NCI-H2029 treated with DMSO at 0.1 percent for 48 hours (cell line): ENCODE results near the gene NPTX1.

Experiments
- DNase-seq: peaks from one replicate; lab custom pipeline; 2025; lab: John Stamatoyannopoulos, UW

NPTX1 gene

DNA sequence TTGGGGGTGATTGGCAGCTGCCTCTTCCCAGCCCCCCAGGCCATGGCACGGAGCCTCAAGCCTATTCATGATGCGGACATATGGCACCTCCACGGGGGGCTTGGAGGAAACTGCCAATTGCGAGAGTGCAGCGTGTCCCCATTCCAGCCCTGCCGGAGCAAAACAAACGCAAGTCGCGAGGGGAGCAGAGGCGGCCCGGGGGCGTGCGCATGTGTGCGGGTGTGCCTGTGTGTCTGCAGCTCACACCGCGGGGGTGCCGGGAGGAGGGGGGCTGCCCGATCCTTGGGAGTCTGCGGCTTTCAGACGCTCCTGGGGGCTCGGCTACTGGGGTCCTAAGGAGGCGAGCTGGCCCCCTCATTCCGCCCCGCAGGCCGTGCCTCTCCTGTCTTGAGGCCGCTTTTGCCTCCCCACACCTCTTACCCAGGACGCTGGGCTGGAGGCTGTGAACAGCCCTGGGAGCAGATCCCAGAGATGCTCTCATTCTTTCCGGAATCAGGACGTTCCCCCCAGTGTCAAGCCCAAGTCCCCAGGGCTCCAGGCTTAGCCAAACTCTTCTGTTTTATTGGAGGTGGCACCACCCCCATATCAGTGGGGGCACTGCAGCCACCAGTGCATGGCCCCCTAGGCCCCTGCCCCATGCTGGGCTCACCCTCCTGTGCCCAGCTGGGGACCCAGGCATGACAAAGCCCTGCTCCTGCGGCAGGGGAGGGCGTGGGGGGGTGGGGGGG is 32.3 kb downstream of the NPTX1 start:
- DNase-seq, result no peak

DNA sequence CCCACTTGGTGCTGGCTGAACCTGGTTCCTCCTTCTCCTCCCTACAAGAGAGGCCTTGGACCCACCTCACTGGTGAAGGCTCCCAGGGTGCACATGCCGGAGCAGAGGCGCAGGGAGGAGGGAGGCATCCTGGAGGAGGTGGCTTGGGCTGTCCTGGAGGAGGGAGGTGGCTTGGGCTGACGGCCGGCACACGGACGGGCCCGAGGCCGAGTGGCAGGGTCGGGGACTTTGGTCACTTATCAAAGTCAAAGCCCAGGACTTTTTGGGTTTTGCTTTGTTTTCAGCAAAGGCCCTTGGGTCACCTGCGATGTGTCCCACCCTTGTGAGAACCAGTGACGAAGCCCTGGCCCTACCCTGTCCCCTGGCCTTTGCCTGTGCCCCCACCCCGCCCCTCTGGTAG is 32.9 kb downstream of the NPTX1 start:
- no peak for DNase-seq

DNA sequence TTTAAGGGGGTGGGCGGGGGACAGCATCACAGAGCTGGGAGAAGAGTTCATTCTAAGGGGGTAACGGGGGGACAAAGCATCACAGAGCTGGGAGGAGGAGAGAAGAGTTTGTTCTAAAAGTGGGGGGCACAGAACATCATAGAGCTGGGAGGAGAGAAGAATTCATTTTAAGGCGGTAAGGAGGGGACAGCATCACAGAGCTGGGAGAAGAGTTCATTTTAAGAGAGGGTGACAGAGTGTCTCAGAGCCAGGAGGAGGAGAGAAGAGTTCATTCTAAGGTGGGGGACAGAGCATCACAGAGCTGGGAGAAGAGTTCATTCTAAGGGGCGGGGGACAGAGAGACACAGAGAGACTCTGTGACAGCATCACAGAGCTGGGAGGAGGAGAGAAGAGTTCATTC is 33.6 kb downstream of the NPTX1 start:
- DNase-seq, result no peak

DNA sequence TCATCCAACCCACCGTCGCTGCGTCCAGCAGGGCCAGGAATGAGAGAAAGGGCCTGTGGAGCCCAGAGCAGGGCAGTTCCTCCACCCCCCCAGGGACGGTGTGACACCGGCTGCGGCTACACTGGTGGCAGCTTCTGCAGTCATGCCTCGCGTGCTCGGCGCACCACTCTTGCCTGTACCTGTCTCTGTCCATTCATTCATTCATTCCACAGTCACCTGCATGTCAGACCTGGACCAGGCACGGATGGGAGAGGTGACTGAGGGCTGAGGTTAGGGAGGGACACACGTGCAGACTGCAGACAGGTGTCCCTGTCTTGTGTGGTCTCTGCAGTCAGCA is 34.1 kb downstream of the NPTX1 start:
- DNase-seq, result no peak

DNA sequence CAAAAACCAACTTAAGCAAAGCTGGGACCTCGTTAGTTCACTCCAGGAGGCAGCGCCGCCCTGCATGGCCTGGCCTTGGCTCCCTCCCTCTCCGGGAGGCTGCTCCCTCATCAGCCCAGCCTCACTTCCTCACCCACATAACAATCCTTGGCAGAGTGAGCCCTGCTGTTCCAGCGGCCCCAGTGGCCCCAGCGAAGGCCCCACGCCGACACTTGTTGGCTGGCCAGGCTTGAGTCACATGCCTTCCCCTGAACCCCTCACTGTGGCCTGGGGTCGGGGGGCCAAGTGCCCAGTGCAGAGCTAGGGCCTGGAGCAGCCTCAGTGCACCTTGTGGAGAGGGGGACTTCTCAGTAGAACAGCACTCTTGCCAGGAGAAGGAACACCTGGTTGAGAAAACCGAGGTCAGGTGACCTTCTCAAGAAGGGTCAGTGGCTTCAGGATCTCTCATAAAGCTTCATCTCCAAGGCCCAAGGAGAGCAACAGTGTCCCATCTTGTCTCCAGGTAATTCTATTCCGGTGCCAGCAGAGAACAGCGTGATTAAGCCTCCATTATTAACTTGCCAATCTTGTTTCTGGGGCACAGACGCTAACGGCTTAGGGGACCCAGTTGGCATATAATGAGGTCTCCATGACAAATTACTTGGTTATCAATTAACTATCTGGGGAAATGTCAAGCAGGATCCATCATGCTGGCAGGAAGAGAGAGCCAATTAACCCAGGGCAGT is 34.6 kb downstream of the NPTX1 start:
- no peak for DNase-seq

DNA sequence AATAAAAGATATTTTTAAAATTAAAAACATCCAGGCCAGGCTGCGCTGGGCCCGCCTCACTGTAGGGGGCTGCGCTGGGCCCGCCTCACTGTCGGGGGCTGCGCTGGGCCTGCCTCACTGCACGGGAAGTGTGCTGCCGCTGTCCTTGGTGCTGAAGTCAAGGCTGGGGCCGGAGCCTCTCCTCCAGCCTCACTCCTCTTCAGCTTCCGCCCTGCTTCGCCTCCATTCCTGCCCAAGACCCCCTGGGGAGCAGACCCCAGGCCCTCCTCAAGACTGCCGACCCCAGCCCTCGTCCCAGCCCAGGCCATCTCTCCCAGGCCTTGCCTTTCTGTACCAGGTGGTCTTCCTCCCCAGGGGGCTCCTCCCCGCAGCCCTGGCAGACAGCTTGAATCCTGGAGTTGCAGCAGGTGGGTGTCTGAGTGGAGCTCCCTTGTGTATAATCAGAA is 35.3 kb downstream of the NPTX1 start:
- DNase-seq, result no peak

DNA sequence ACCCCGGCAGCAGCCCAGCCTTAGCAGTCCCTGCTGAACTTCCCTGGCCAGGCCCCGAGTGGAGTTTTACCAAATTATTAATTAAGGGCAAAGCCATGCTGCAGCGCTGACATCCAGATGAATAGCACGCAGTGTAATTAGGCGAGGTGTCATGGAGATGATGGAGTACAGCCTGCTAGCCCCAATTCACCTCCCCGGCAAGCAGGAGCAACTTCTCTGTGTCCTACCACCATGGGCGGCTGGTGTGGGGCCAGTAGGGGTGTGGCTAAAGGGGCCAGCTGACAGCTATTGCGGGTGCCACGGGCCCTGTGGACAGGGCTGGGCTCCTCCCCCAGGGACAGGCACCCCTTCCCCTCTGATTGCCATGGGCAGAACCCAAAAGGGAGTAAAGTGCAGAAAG is 36.9 kb downstream of the NPTX1 start:
- DNase-seq, result no peak

DNA sequence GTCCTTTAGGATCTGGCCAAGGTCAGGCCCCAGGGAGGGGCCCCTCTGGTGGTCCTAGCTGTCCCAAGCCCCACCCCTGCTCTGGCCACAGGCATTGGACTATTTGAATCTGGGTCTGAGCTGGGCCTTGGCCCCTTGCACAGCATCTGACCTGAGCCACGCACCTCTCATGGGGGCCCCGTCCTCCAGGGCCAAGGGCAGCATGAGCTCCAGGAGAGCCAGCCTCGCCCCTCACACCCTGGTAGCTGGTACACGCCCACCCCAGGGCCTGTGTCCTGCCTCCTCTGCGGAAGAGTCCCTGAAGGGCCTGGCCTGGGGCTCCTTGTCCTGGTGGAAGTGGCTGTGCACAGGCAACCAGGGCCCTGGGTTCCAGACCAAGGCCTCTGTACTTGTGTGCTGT is 37.6 kb downstream of the NPTX1 start:
- DNase-seq, result no peak

DNA sequence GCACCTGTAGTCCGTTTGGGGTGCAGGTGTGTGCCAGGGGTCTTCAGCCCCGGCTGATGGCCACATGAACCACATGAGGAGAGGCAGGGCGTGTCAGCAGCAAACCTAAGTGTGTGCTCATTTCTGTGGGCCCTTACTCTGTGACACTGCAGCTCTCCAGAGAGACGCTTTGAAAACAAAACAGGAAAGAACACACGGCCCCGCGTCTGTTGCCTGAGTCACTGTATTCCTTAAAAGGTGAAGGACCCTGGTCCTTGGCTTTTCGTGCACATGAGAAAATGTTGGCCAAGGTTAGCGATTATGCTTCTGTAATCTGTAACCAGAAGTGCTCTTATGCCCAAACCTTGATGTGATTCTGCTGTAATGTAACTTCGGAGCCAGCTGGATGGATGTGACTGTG is 38.9 kb downstream of the NPTX1 start:
- no peak for DNase-seq

DNA sequence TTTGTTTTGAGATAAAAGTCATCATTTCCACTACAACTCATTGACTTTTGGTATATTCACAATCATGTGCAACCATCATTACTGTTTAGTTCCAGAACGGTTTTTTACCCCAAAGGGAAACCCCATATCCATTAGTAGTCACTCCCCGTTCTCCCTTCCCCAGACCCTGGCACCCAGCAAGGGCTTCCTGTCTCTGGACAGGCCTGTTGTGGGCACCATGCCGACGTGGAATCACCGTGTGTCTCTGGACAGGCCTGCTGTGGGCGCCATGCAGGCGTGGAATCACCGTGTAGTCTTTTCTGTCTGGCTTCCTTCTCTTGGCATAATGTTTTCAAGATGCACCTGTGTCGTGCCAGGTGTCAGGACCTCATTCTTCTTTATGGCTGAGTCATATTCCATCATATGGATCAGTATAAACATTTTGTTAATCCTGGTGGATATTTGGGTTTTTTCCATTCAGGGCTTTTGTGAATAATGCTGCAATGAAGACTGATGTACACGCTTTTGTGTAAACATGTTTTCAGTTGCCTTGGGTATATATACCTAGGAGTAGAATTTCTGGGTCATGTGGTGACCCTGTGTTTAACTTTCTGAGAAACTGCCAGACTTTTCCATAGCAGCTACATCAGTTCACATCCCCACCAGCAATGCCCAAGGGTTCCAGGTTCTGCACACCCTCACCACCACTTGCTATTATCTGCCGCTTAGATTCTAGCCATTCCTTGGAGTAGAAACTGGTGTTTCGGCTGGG is 42.3 kb downstream of the NPTX1 start:
- no peak for DNase-seq

DNA sequence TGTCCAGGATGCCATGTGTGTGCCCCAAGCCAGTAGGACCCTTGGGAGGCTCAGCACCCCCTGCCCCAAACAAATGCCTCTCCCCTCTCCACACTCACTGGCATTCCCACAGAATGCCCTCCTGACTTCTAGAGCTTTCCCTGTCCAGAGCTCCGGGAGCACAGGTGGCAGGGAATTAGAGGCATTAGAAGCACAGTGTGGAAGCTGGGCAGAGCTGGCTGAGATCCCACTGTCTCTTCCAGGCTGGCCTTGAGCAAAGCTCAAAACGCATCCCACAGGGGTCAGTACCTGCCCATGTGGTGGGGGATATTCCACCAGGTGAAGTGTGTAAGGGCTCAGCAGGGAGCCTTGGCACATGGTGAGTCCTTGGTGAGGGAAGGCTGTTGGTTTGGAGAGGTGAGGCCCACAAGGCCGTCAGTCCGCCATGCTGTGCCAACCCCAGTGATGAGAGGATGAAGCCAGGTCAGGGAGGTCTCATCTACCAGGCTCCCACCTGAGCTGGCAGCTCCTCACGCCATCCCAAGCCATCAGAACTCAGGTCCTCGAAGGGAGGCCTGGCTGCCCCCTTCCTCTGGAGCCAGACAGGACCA is 43.4 kb downstream of the NPTX1 start:
- no peak for DNase-seq

DNA sequence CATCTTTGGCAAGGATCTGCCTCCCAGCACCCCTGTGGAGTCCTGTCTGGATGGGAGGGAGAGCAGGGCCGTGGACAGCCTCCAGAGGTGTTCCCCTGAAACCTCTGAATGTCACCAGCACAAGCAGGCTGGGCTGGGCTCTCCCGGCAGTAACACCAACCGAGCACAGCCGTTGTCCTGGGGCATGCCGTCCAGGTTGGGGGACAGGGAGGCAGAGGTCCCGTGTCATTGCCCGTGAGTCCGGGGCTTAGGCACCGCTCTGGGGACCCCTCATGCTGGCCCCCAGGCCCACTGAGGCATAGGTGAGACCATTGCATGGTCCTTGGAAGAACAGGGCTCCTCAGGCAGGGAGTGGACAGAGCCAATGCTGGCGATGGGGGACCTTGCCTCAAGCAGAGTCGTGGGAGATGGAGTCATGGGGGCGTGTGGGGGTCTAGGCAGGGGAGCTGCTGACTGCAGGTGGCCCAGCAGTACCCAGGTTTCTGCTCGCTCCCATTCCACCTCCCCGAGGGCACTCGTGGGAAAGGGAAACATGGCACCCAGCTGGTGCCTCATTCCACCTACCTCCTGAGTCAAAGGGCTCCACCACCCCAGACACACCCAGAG is 44.0 kb downstream of the NPTX1 start:
- no peak for DNase-seq

DNA sequence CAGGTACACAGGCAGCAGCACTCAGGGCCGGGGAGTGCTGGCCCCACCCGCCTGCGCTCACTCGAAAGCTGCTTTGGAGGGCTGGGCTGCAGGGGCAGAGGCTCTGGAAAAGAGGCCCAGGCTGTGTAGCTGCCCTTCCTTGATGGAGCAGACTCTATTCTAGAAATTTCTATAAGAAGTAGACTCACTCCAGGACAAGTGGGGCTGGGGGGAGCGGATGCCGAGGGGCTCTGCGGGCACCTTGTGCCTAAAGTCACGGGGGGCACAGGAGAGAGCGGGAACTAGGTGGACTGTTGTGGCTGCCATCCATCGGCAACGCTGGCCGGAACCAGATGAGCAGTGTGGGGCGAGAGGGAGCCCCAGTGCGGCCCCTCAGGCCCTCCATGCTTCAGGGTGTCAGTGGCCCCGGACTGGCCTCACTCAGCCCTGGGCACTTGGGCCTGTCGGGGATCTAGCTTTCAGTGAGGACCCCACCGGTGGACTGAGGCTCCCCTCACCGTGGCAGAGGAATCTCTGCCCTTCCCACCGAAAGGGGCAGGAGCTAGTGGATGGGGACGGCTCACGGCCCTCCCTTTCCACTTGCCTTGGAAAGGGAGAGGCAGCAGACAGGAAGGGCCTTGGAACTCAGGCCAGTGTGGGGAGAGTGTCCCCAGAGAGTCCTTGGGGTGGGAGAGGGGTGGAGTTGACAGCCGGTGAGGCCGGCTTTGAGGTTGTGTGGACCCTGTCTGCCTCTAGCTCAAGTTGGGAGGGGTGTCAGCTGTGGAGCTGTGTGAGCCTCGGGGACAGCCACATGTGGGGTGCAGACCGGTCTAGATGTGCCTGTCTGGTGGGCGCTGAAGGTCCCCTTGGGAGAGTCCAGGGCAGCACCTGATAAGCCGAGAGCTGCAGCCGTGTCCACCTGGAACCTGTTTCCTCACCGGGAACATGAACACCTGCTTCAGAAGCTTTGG is 44.9 kb downstream of the NPTX1 start:
- DNase-seq, result no peak

DNA sequence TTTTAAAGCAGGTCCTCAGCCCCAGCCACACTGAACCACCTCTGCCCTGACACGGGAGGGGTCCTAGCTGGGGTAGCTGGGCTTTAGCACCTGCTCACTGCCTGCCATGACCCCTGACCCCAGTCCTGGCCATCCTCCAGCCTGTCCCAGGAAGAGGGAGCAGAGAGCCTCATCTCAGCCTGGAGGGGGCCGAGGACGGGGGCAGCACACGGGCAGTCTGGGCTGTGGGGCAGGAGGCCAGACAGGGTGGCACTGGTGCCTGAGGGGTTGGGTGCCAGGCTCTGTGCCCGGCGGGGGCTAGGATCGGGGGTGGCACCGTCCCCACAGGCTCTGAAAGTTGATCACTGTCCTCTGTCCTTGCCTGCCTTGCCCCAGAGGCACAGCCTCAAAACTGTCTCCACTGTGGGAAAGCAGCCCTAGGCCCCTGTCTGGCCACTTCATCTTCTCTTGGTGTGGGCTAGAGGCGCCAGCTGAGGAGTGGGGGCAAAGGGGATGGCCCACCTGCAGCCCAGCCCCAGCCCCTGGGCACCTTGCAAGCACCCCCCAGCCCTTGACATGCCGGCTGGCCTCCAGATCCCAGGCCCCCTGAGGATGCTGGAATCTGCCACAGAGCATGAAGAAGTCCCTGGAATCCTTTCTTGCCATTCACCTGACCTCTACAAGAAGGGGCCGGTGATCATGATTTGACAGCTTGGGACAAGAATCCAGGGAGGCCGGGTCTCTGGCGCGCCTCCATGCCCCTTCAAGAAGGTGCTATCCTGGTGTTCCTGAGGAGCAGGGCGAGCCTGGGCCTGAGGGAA is 45.8 kb downstream of the NPTX1 start:
- no peak for DNase-seq

DNA sequence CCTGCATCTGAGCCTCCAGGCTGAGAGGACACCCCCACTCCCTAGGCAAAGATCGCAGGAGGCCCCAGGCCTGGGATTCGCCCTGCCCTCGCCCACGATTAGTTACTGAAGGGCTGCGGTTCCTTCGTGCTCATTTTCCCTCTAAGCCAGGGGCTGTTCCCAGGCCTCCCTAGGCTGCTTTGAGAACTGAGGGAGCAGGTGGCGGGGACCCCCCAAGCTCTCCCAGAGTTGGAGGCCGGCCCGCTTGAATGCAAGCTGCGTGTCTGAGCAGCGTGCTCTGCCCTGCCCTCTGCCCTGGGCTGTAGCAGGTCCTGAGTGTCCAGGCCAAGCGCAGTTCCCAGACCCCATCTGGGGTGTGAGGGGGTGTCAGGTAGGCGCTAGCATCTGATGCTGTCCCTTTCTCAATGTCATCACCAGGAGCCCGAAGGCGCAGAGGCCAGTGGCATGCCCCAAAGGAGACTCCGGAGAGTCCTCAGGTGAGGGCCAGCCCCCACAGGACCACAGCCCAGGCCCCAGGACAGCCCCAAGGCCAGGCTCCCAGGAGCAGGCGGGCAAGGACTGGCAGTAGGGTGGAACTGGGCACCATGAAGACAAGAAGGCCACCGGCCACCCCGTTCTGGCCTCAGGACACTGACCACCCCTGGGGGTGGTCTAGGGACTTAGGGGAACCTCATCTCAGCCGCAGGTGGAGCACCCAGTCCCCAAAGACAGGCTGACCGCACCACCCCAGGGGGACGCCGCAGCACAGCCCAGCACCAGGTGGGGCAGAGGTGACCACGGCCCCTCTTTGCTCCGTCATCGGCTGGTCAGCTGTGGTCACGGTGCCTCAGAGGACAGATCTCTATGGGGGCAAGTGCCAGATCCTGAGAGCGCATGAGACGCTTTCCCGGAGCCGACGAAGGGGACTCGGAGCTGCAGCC is 46.8 kb downstream of the NPTX1 start:
- no peak for DNase-seq

DNA sequence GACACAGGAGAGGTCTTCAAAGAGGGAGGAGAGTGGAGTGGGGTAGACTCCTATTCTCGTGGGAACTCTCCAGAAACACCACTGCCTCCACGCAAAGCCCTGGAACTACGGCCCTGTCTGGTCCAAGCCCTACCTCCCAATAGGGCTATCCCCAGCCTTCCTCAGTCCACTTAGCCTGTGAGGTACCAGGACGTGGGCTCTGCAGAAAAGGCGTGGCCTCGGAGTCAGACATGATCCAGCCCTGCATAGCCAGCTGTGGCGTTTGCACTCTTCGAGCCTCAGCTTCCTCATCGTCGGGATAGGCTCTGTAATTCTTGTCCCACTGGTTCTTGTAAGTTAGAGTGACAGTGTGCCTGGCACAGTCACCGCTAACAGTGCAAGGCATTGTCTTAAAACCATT is 47.6 kb downstream of the NPTX1 start:
- no peak for DNase-seq

DNA sequence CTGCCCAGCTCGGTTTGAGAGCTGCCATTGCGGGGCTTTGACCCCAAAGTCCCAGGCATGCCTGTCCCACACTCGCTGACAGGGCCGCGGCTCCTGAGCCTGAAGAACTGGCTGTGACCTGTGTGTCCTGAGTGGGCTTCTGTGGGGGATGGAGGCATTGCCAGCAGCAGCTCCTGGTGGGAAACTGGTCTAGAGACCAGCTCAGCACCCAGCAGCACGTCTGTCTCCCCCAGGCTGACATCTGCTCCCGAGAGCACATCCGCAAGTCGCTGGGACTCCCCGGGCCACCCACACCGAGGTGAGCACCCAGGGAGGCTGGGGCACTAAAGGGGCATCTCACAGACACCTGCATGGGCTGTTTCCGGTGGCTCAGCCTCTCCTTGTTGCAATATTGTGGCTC is 48.0 kb downstream of the NPTX1 start:
- no peak for DNase-seq

DNA sequence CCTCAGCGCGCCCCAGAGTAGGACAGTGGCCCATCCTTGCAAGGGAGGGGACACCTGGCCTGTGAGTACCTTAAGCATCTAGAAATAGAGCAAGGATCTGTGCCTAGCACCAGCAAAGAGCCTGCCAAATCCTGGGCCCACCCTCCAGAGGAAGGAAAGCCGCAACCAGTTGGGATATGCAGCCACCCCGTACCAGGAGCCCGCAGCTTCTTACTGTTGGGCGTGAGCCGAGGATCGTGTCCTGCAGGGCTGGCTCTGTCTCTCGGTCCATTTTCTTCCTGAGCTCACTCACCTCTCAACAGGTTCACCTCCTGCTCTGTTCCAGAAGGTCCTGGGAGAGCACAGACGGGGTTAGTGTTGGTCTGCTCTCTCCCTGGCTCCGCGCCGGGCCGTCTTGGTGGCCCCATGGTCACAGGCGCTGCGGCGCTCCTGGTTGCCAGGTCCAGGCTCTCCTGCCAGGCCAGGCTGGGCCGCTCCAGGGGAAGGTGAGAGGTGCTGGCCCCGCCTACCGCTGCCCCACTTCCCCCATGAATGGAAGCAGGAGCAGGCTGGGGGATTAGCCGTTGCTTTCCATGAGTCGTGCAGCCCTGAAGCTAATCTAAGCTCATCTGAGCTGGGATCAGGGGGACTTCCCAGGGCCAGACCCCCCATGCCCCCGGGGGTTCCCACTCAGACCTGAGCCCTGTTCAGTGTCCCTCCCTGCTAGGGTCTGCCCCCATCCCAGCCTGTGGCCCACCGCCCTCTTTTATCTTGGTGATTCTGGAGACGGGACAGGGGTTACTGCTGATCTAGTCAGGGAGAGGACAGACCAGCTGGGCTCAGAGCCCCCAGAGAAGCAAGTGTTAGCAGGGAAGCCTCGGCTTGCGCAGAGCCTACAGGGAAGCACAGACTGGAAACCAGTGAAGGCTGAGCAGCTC is 48.8 kb downstream of the NPTX1 start:
- DNase-seq, result no peak
